GM10847 (cell line): ENCODE data around the gene ZNF462.

Source experiments
- POLR2A ChIP-seq: IDR thresholded peaks from 2 replicates; pipeline ENCODE4 v1.6.1; 2011; ENCODE audit not compliant: insufficient read length; ENCODE audit errors: extremely low read depth

The ZNF462 gene

GRCh38 chr9:107054146-107054545 is 191.2 kb downstream of the ZNF462 start:
- no peak for TF ChIP-seq POLR2A

DNA sequence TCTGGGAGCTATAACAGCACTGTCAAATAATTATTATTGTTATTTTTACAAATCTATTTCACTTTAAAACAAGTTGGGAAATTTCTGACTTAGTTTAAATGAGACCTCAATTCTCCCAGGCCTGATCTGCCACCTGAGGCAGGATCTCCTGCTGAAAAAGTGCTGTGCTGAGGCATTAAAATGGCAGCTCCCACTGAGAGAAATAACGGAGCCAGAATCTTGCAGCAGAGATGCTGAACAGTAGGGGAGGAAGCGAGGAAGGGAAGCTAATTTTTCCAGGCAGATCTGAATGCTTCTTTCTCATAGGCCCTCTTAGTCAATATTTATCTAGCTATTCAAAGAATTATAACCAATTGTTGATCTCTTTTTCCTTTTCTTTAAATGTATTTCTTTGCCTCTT is 196.3 kb downstream of the ZNF462 start:
- TF ChIP-seq POLR2A, result no peak

- no peak for TF ChIP-seq POLR2A
These were observed 197.1 kb downstream of the ZNF462 start for GRCh38 chr9:107060062-107060461.
